Measurements from ENCODE around the gene FCRLB.
"Not testable (repeated sequence)": the region's sequence is repeated elsewhere in the genome, so short reads cannot be mapped to it uniquely, and the experiment has no call there.

FCRLB gene

GRCh38 chr1:161720956-161721737 lies at the start of gene FCRLB:
FCRLB (plus strand) TSS chr1:161721544; CDS start chr1:161722673, 1,129 bp downstream.
- H3K4me3 Mint-ChIP-seq: no peak within 1 kb of the TSS
- H3K27ac Mint-ChIP-seq: peak within 1 kb of the TSS; percentile 72
- H3K4me1 Mint-ChIP-seq (ENCODE audit: low read depth): peaks cover 90% of the 10 kb centered on the region
- peaks cover 26% of the 10 kb centered on the region for H3K27me3 Mint-ChIP-seq
- intact Hi-C loops (cut with micrococcal nuclease): no loop called here
- no peaks in the 10 kb centered on the region for H3K36me3 Mint-ChIP-seq (ENCODE audit: low read depth)
- H3K9me3 Mint-ChIP-seq: no peaks in the 10 kb centered on the region

- intact Hi-C loops (cut with micrococcal nuclease); H3K27ac Mint-ChIP-seq; H3K9me3 Mint-ChIP-seq; H3K4me3 Mint-ChIP-seq: not testable (repeated sequence)
- peaks cover 49% of the 10 kb centered on the region for H3K4me1 Mint-ChIP-seq (ENCODE audit: low read depth)
- H3K27me3 Mint-ChIP-seq: peaks cover 43% of the 10 kb centered on the region
- H3K36me3 Mint-ChIP-seq (ENCODE audit: low read depth): peaks cover 78% of the 10 kb centered on the region
Measured at GRCh38 chr1:161673437-161673836, 47.9 kb upstream of the FCRLB start.

- peaks cover 52% of the 10 kb centered on the region for H3K4me1 Mint-ChIP-seq (ENCODE audit: low read depth)
- H3K9me3 Mint-ChIP-seq; H3K4me3 Mint-ChIP-seq; intact Hi-C loops (cut with micrococcal nuclease); H3K27ac Mint-ChIP-seq: not testable (repeated sequence)
- H3K36me3 Mint-ChIP-seq (ENCODE audit: low read depth): peaks cover 82% of the 10 kb centered on the region
- peaks cover 45% of the 10 kb centered on the region for H3K27me3 Mint-ChIP-seq
Measured at GRCh38 chr1:161674447-161674846, 46.9 kb upstream of the FCRLB start.

GRCh38 chr1:161674908-161675307 lies 46.4 kb upstream of the FCRLB start:
- H3K27me3 Mint-ChIP-seq: peaks cover 45% of the 10 kb centered on the region
- H3K4me3 Mint-ChIP-seq; intact Hi-C loops (cut with micrococcal nuclease); H3K9me3 Mint-ChIP-seq: not testable (repeated sequence)
- H3K36me3 Mint-ChIP-seq (ENCODE audit: low read depth): peaks cover 82% of the 10 kb centered on the region
- H3K4me1 Mint-ChIP-seq (ENCODE audit: low read depth): peaks cover 52% of the 10 kb centered on the region
- peak overlapping the region; percentile 35 for H3K27ac Mint-ChIP-seq

GRCh38 chr1:161676441-161676840 lies 44.9 kb upstream of the FCRLB start:
- intact Hi-C loops (cut with micrococcal nuclease): no loop called here
- H3K27ac Mint-ChIP-seq: no peak overlapping the region
- peaks cover 77% of the 10 kb centered on the region for H3K36me3 Mint-ChIP-seq (ENCODE audit: low read depth)
- H3K9me3 Mint-ChIP-seq: no peaks in the 10 kb centered on the region
- peaks cover 45% of the 10 kb centered on the region for H3K4me1 Mint-ChIP-seq (ENCODE audit: low read depth)
- H3K27me3 Mint-ChIP-seq: peaks cover 41% of the 10 kb centered on the region
- no peak overlapping the region for H3K4me3 Mint-ChIP-seq

- peaks cover 76% of the 10 kb centered on the region for H3K36me3 Mint-ChIP-seq (ENCODE audit: low read depth)
- no peak overlapping the region for H3K27ac Mint-ChIP-seq
- peaks cover 43% of the 10 kb centered on the region for H3K27me3 Mint-ChIP-seq
- intact Hi-C loops (cut with micrococcal nuclease): no loop called here
- H3K4me3 Mint-ChIP-seq: no peak overlapping the region
- no peaks in the 10 kb centered on the region for H3K9me3 Mint-ChIP-seq
- H3K4me1 Mint-ChIP-seq (ENCODE audit: low read depth): peaks cover 42% of the 10 kb centered on the region
Measured at GRCh38 chr1:161676958-161677689, 44.2 kb upstream of the FCRLB start.

- intact Hi-C loops (cut with micrococcal nuclease): no loop called here
- H3K4me1 Mint-ChIP-seq (ENCODE audit: low read depth): peaks cover 48% of the 10 kb centered on the region
- peaks cover 38% of the 10 kb centered on the region for H3K27me3 Mint-ChIP-seq
- H3K4me3 Mint-ChIP-seq: no peak overlapping the region
- H3K27ac Mint-ChIP-seq: no peak overlapping the region
- no peaks in the 10 kb centered on the region for H3K9me3 Mint-ChIP-seq
- peaks cover 62% of the 10 kb centered on the region for H3K36me3 Mint-ChIP-seq (ENCODE audit: low read depth)
Measured at GRCh38 chr1:161678500-161678899, 42.8 kb upstream of the FCRLB start.

GRCh38 chr1:161681879-161682278 lies 39.5 kb upstream of the FCRLB start:
- H3K27ac Mint-ChIP-seq: no peak overlapping the region
- H3K4me1 Mint-ChIP-seq (ENCODE audit: low read depth): peaks cover 28% of the 10 kb centered on the region
- H3K4me3 Mint-ChIP-seq: no peak overlapping the region
- no peaks in the 10 kb centered on the region for H3K9me3 Mint-ChIP-seq
- H3K27me3 Mint-ChIP-seq: peaks cover 41% of the 10 kb centered on the region
- H3K36me3 Mint-ChIP-seq (ENCODE audit: low read depth): peaks cover 36% of the 10 kb centered on the region
- intact Hi-C loops (cut with micrococcal nuclease): loop anchor here (10.0 kb wide), 1 partner anchor 53 kb away; no protein-coding TSS in a partner anchor

GRCh38 chr1:161688946-161689345 lies 32.4 kb upstream of the FCRLB start:
- no peak overlapping the region for H3K4me3 Mint-ChIP-seq
- H3K4me1 Mint-ChIP-seq (ENCODE audit: low read depth): peaks cover 18% of the 10 kb centered on the region
- intact Hi-C loops (cut with micrococcal nuclease): loop anchor here (10.0 kb wide), 1 partner anchor 46 kb away; no protein-coding TSS in a partner anchor
- no peaks in the 10 kb centered on the region for H3K9me3 Mint-ChIP-seq
- H3K27me3 Mint-ChIP-seq: peaks cover 63% of the 10 kb centered on the region
- no peak overlapping the region for H3K27ac Mint-ChIP-seq
- peaks cover 14% of the 10 kb centered on the region for H3K36me3 Mint-ChIP-seq (ENCODE audit: low read depth)

GRCh38 chr1:161691846-161692245 lies 29.5 kb upstream of the FCRLB start:
- H3K4me3 Mint-ChIP-seq: no peak overlapping the region
- intact Hi-C loops (cut with micrococcal nuclease): no loop called here
- H3K4me1 Mint-ChIP-seq (ENCODE audit: low read depth): peaks cover 17% of the 10 kb centered on the region
- H3K36me3 Mint-ChIP-seq (ENCODE audit: low read depth): peaks cover 6% of the 10 kb centered on the region
- H3K9me3 Mint-ChIP-seq: peaks cover 16% of the 10 kb centered on the region
- H3K27ac Mint-ChIP-seq: no peak overlapping the region
- peaks cover 76% of the 10 kb centered on the region for H3K27me3 Mint-ChIP-seq

GRCh38 chr1:161693020-161693712 lies 28.2 kb upstream of the FCRLB start:
- H3K27ac Mint-ChIP-seq; intact Hi-C loops (cut with micrococcal nuclease); H3K4me3 Mint-ChIP-seq; H3K36me3 Mint-ChIP-seq (ENCODE audit: low read depth): not testable (repeated sequence)
- peaks cover 17% of the 10 kb centered on the region for H3K4me1 Mint-ChIP-seq (ENCODE audit: low read depth)
- H3K27me3 Mint-ChIP-seq: peaks cover 86% of the 10 kb centered on the region
- H3K9me3 Mint-ChIP-seq: peaks cover 16% of the 10 kb centered on the region

- intact Hi-C loops (cut with micrococcal nuclease); H3K4me1 Mint-ChIP-seq (ENCODE audit: low read depth); H3K36me3 Mint-ChIP-seq (ENCODE audit: low read depth); H3K27ac Mint-ChIP-seq; H3K4me3 Mint-ChIP-seq: not testable (repeated sequence)
- H3K27me3 Mint-ChIP-seq: peaks cover 82% of the 10 kb centered on the region
- peaks cover 16% of the 10 kb centered on the region for H3K9me3 Mint-ChIP-seq
Measured at GRCh38 chr1:161698302-161698701, 23.0 kb upstream of the FCRLB start.

GRCh38 chr1:161702250-161702649 lies 19.1 kb upstream of the FCRLB start:
- no peaks in the 10 kb centered on the region for H3K9me3 Mint-ChIP-seq
- no peaks in the 10 kb centered on the region for H3K36me3 Mint-ChIP-seq (ENCODE audit: low read depth)
- intact Hi-C loops (cut with micrococcal nuclease): no loop called here
- H3K27ac Mint-ChIP-seq: no peak overlapping the region
- no peaks in the 10 kb centered on the region for H3K4me1 Mint-ChIP-seq (ENCODE audit: low read depth)
- H3K27me3 Mint-ChIP-seq: peaks cover 49% of the 10 kb centered on the region
- no peak overlapping the region for H3K4me3 Mint-ChIP-seq

GRCh38 chr1:161705537-161705936 lies 15.8 kb upstream of the FCRLB start:
- Mint-ChIP-seq H3K27me3 (peaks cover 40% of the 10 kb centered on the region), H3K27ac (no peak overlapping the region), H3K9me3 (no peaks in the 10 kb centered on the region), H3K4me1 (ENCODE audit: low read depth) (peaks cover 11% of the 10 kb centered on the region), H3K4me3 (no peak overlapping the region), H3K36me3 (ENCODE audit: low read depth) (no peaks in the 10 kb centered on the region)
- intact Hi-C loops (cut with micrococcal nuclease): no loop called here

Measured in dendritic cell treated with granulocyte-macrophage colony-stimulating factor and Interleukin-4, amounts not matched to agents 40 ng/mL and 50 ng/mL, for 4 days (primary cell).